GM12864 (cell line): ENCODE data around the gene STPG2.
"Not testable (repeated sequence)": the region's sequence is repeated elsewhere in the genome, so short reads cannot be mapped to it uniquely, and the experiment has no call there.

Experiments
- DNase-seq: peaks from one replicate; pipeline ENCODE4 v3.0.0-alpha.2; 2011; ENCODE audit warnings: low read depth
- H3K4me3 ChIP-seq: 2 replicates; pipeline ENCODE4 v1.5.1; 2011; ENCODE audit warnings: mild to moderate bottlenecking, low read depth, low read length, control low read depth
- CTCF ChIP-seq: IDR thresholded peaks from 2 replicates; pipeline ENCODE4 v1.5.1; 2011; ENCODE audit warnings: low read depth, mild to moderate bottlenecking, moderate library complexity, low read length, control low read depth, inconsistent platforms; ENCODE audit errors: missing control alignments

STPG2 gene

GRCh38 chr4:97924341-97924958 is 218.8 kb downstream of the STPG2 start:
- no peak overlapping the region for H3K4me3 ChIP-seq
- DNase-seq: no peak
- no peak for TF ChIP-seq CTCF

GRCh38 chr4:97923096-97923495 is 220.2 kb downstream of the STPG2 start:
- H3K4me3 ChIP-seq: no peak overlapping the region
- no peak for DNase-seq
- no peak for TF ChIP-seq CTCF

GRCh38 chr4:97917115-97917514 is 226.2 kb downstream of the STPG2 start:
- TF ChIP-seq CTCF: no peak
- no peak for DNase-seq
- no peak overlapping the region for H3K4me3 ChIP-seq

GRCh38 chr4:97912156-97912555 is 231.1 kb downstream of the STPG2 start:
- DNase-seq: no peak

GRCh38 chr4:97911236-97911906 is 231.9 kb downstream of the STPG2 start:
- no peak overlapping the region for H3K4me3 ChIP-seq
- no peak for DNase-seq
- no peak for TF ChIP-seq CTCF

More at GRCh38 chr4:97912156-97912555, 231.1 kb downstream of the STPG2 start:
- no peak for TF ChIP-seq CTCF
- H3K4me3 ChIP-seq: no peak overlapping the region

GRCh38 chr4:97910005-97910404 is 233.3 kb downstream of the STPG2 start:
- peak; percentile 24 for TF ChIP-seq CTCF
- no peak for DNase-seq

GRCh38 chr4:97903436-97904189 is 239.7 kb downstream of the STPG2 start:
- H3K4me3 ChIP-seq, DNase-seq: not testable (repeated sequence)

More at GRCh38 chr4:97910005-97910404, 233.3 kb downstream of the STPG2 start:
- no peak overlapping the region for H3K4me3 ChIP-seq
